PFSK-1 (cell line): Measurements from ENCODE around the gene RETREG1.

Experiments used
- FOXP2 ChIP-seq: optimal IDR thresholded peaks from 2 replicates; pipeline ENCODE3; 2011; ENCODE audit warnings: borderline replicate concordance, control low read depth, inconsistent platforms; ENCODE audit not compliant: insufficient read depth; ENCODE audit errors: extremely low read length, extremely low read depth
- POLR2AphosphoS5 ChIP-seq: IDR thresholded peaks from 2 replicates; pipeline ENCODE4 v1.6.1; 2012; ENCODE audit warnings: low read depth, mild to moderate bottlenecking, control low read depth, low read length, moderate library complexity
- SIN3A ChIP-seq: IDR thresholded peaks from 2 replicates; pipeline ENCODE4 v1.6.1; 2012; ENCODE audit warnings: mild to moderate bottlenecking, low read length, moderate library complexity, borderline replicate concordance; ENCODE audit not compliant: insufficient read depth
- TAF1 ChIP-seq: IDR thresholded peaks from 2 replicates; pipeline ENCODE4 v1.6.1; 2012; ENCODE audit warnings: low read length, control low read depth, borderline replicate concordance; ENCODE audit not compliant: insufficient read depth
- TF ChIP-seq, protein P1 (sequence below), 2 experiments: IDR thresholded peaks; 2 replicates each; pipeline versions ENCODE4 v1.6.1 to v1.8.0; 2011 to 2012; ENCODE audit warnings: low read depth in 2 of 2, low read length in 2 of 2, control low read depth in 1 of 2, inconsistent platforms in 1 of 2, mild to moderate bottlenecking in 1 of 2, moderate library complexity in 1 of 2; ENCODE audit not compliant: insufficient read depth in 1 of 2

The RETREG1 gene

DNA sequence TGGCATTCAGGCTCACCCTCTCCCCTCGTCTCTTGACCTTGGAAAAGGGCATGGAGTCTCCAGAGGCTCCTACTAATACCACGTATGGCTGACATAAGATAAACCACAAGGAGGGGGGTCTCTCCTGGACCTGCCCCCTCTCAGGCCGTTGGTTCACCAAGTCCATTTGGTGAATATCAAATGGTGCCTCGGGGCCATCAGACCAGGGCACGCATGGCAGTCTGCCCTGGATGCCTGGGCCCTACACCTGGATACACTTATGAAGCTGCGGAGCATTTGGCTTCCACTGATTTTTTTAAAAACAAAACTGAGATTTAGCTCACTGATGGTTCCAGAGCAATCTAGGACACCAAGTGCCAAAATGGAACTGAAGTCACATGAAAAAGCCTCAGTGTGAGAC lies 110.9 kb downstream of the RETREG1 start:
- TF ChIP-seq POLR2AphosphoS5: no peak

DNA sequence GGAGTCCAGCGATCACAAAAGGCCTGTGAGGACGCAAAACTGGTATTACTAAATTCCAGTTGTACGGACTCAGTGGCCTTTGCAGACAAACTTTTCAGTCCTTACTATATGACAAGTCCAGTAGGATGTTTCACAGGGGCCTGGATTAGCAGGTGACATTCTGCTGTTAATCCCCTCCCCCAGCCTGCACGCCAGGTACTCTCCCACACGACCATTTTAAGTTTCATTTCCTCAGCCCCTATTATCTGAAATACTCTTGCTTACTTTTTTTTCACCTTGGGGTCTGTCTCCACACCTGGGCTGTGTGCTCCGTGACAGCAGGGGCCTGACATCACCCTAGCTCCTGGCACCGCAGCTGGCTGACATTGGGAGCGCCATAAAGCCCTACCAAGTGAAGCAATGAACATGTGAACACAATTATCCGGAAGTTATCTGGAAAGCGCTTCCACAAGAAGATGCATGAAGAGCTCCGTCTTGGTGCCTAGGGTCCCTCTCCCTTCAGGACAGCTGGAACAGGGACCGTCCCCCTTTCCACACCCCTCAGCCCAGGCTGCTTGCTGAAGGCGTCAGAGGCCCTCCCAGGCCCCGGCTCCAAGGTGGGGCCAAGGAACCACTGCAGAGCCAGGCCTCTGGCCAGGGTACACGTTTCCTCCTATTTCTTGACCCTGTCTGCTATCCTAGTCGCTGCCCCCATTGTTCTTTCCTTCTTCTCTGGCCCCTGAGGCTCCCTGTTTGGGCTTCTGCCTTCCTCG lies 111.5 kb downstream of the RETREG1 start:
- TF ChIP-seq, protein P1, sequence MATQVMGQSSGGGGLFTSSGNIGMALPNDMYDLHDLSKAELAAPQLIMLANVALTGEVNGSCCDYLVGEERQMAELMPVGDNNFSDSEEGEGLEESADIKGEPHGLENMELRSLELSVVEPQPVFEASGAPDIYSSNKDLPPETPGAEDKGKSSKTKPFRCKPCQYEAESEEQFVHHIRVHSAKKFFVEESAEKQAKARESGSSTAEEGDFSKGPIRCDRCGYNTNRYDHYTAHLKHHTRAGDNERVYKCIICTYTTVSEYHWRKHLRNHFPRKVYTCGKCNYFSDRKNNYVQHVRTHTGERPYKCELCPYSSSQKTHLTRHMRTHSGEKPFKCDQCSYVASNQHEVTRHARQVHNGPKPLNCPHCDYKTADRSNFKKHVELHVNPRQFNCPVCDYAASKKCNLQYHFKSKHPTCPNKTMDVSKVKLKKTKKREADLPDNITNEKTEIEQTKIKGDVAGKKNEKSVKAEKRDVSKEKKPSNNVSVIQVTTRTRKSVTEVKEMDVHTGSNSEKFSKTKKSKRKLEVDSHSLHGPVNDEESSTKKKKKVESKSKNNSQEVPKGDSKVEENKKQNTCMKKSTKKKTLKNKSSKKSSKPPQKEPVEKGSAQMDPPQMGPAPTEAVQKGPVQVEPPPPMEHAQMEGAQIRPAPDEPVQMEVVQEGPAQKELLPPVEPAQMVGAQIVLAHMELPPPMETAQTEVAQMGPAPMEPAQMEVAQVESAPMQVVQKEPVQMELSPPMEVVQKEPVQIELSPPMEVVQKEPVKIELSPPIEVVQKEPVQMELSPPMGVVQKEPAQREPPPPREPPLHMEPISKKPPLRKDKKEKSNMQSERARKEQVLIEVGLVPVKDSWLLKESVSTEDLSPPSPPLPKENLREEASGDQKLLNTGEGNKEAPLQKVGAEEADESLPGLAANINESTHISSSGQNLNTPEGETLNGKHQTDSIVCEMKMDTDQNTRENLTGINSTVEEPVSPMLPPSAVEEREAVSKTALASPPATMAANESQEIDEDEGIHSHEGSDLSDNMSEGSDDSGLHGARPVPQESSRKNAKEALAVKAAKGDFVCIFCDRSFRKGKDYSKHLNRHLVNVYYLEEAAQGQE (IDR thresholded peaks at IDR 0.05; ENCODE audit: insufficient read depth in 1 of 2, low read depth in 2 of 2, low read length in 2 of 2): no peak
- no peak for TF ChIP-seq FOXP2
- TF ChIP-seq SIN3A: no peak
- no peak for TF ChIP-seq TAF1
- no peak for TF ChIP-seq POLR2AphosphoS5

DNA sequence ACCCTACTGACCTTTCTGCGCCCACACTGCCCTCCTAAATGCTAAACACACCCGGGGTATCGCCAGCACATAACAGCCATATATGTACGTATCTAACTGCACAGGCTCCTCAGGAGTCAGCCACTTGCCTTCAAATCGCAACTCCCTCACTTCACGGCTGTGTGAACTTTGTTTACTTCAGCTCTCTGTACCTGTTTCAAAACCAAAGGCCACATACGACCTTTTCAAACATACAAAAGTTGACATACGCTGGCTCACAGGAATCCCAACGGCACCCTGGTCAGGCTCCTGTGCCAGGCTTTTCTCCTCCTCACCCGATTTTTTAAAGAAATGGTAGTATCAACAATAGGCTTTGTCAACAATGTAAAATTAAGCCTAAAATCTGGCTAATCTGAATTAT lies 112.2 kb downstream of the RETREG1 start:
- TF ChIP-seq POLR2AphosphoS5 (no peak), FOXP2 (no peak), TAF1 (no peak), SIN3A (no peak)
- TF ChIP-seq, protein P1 (IDR thresholded peaks at IDR 0.05; ENCODE audit: insufficient read depth in 1 of 2, low read depth in 2 of 2, low read length in 2 of 2): no peak

DNA sequence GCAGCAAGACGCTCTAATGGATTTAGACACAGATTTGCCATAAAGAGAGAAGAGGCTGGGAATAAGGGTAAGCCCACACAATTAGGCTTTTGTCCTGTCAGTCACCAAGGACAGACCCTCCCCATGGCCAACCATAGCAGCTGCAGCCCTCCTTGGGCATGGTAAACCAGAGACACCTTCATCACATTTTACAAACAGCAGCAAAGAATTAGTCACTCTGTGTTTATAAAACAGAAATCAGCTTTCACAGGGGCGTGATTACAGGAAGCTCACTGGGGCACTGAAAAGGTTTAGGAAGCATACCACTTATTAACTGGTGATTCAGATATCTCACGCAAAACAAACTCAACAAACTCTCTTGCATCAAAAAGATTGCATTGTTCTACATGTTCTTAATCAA lies 113.9 kb downstream of the RETREG1 start:
- TF ChIP-seq FOXP2: no peak
- TF ChIP-seq SIN3A: no peak
- TF ChIP-seq TAF1: no peak
- TF ChIP-seq, protein P1 (IDR thresholded peaks at IDR 0.05; ENCODE audit: insufficient read depth in 1 of 2, low read depth in 2 of 2, low read length in 2 of 2): no peak
- no peak for TF ChIP-seq POLR2AphosphoS5

DNA sequence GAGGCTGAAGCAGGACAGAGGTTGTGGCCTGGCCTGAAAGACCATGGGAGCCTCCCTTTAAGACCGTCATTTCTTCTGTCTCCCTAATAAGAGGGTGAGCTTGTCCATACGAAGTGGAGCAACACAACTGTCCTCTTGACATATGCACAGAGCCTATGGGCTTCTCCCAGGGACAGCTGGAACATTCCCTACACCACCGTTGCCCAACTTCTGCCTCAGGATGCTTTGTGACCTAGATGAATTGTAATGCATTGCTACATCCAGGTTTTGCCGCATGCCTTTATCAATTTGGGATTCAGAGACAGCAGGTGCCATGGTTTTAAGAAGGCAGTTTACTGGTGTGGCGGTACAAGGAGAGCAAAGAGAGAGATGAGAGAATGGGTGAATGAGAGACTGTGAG lies 116.8 kb downstream of the RETREG1 start:
- TF ChIP-seq, protein P1 (IDR thresholded peaks at IDR 0.05; ENCODE audit: insufficient read depth in 1 of 2, low read depth in 2 of 2, low read length in 2 of 2): no peak
- TF ChIP-seq POLR2AphosphoS5 (no peak), TAF1 (no peak), SIN3A (no peak), FOXP2 (no peak)
